HepG2 (cell line): ENCODE data around the gene EMILIN1. TPM values are rescaled to one million over a fixed set of nuclear protein-coding genes. Genes with fewer than 3 reads are reported as not detected.

Source experiments
- ATF7 ChIP-seq, 2 experiments: fragments of 450-650 bp in 1 of 2; sonication (generic) in 1 of 2; formaldehyde crosslinking in 1 of 2; IDR thresholded peaks; 2 replicates each; pipeline versions ENCODE4 v1.4.0 to v1.6.1; 2016 to 2020; ENCODE audit warnings: antibody characterized with exemption in 1 of 2, mild to moderate bottlenecking in 1 of 2, missing genetic modification reagents in 1 of 2
- BORCS8-MEF2B ChIP-seq: sonication (generic); formaldehyde crosslinking; IDR thresholded peaks from 2 replicates; pipeline ENCODE4 v1.8.0; 2022; ENCODE audit warnings: mild to moderate bottlenecking, missing genetic modification reagents
- GABPB1 ChIP-seq: IDR thresholded peaks from 2 replicates; pipeline ENCODE4 v1.6.1; 2016; ENCODE audit warnings: mild to moderate bottlenecking, missing genetic modification reagents, moderate library complexity, missing compliant biosample characterization
- HNF1A ChIP-seq, 2 experiments: sonication (generic) in 1 of 2; formaldehyde crosslinking in 1 of 2; IDR thresholded peaks; 2 replicates each; pipeline versions ENCODE4 v1.4.0 to v1.6.1; 2016 to 2020; ENCODE audit warnings: borderline replicate concordance in 1 of 2, low read depth in 1 of 2, mild to moderate bottlenecking in 1 of 2, missing genetic modification reagents in 1 of 2
- IRF1 ChIP-seq: sonication (generic); formaldehyde crosslinking; IDR thresholded peaks from 2 replicates; pipeline ENCODE4 v1.4.0; 2020; ENCODE audit warnings: low read depth, mild to moderate bottlenecking, missing genetic modification reagents
- SCMH1 ChIP-seq: sonication (generic); formaldehyde crosslinking; IDR thresholded peaks from 2 replicates; pipeline ENCODE4 v1.9.0; 2021; ENCODE audit warnings: missing genetic modification reagents, mild to moderate bottlenecking, borderline replicate concordance
- SSRP1 ChIP-seq: IDR thresholded peaks from 2 replicates; pipeline ENCODE4 v1.6.1; 2016; ENCODE audit warnings: control low read depth
- ZBTB3 ChIP-seq: sonication (generic); formaldehyde crosslinking; IDR thresholded peaks from 2 replicates; pipeline ENCODE4 v1.4.0; 2020; ENCODE audit warnings: low read depth, mild to moderate bottlenecking, moderate library complexity, missing genetic modification reagents, borderline replicate concordance
- ZNF280D ChIP-seq: sonication (generic); formaldehyde crosslinking; IDR thresholded peaks from 2 replicates; pipeline ENCODE4 v1.5.1; 2020; ENCODE audit warnings: mild to moderate bottlenecking, missing genetic modification reagents
- ZNF407 ChIP-seq: sonication (generic); formaldehyde crosslinking; IDR thresholded peaks from one replicate; pipeline ENCODE4 v1.5.1; 2020; ENCODE audit warnings: mild to moderate bottlenecking, missing genetic modification reagents; ENCODE audit errors: not compliant biosample characterization
- ZSCAN20 ChIP-seq: sonication (generic); formaldehyde crosslinking; IDR thresholded peaks from 2 replicates; pipeline ENCODE4 v1.4.0; 2020; ENCODE audit warnings: missing genetic modification reagents, mild to moderate bottlenecking, borderline replicate concordance
- polyA plus RNA-seq, 8 experiments: library from polyadenylated mRNA; depleted of rRNA in 3 of 8; stranded (reverse) in 7 of 8; unstranded in 1 of 8; fragments of >200 nt; fragmentation: Illumina TruSeq in 4 of 8; extraction: Trizol in 4 of 8; gene quantifications; 2 replicates each; pipeline versions ENCODE4 v1.2.1 to v1.2.3, GENCODE V29; 2011 to 2016; ENCODE audit warnings: low read depth in 4 of 8, missing spikeins in 1 of 8, mixed read lengths in 1 of 8; ENCODE audit not compliant: insufficient read depth in 1 of 8
- total RNA-seq, 5 experiments: library from RNA; depleted of rRNA; stranded (reverse); fragments of >200 nt; fragmentation: Illumina TruSeq; extraction: Trizol; gene quantifications; 2 replicates each; pipeline ENCODE4 v1.2.3, GENCODE V29; 2016; ENCODE audit warnings: low read depth in 1 of 5

EMILIN1 gene
- total and polyA plus RNA-seq, 2 of the 13 experiments (the other 11 are each of a cell fraction or from before 2014, with no cell fraction given): 8.1 to 9.7 TPM

GRCh38 chr2:27126252-27126710 lies 47.9 kb downstream of the EMILIN1 start (continued):
- TF ChIP-seq HNF1A (IDR thresholded peaks at IDR 0.05; ENCODE audit: low read depth) (no peak), HNF1A (CRISPR knock-in tag; IDR thresholded peaks at IDR 0.05; ENCODE audit: borderline replicate concordance) (no peak), GABPB1 (CRISPR knock-in tag) (no peak), ZSCAN20 (no peak), ATF7 (IDR thresholded peaks at IDR 0.05) (no peak), ATF7 (CRISPR knock-in tag; IDR thresholded peaks at IDR 0.05) (no peak), BORCS8-MEF2B (no peak), SCMH1 (no peak), ZNF407 (CRISPR knock-in tag) (no peak), IRF1 (CRISPR knock-in tag) (no peak), ZNF280D (CRISPR knock-in tag) (no peak), SSRP1 (CRISPR knock-in tag) (peak; percentile 89; the same call in 1 of the 2 replicates), ZBTB3 (CRISPR knock-in tag) (no peak)
